Measurements from ENCODE around the gene LPCAT2. TPM values are rescaled to one million over a fixed set of nuclear protein-coding genes. Genes with fewer than 3 reads are reported as not detected.

LPCAT2 gene
- total and polyA plus RNA-seq, 7 donors: 1.0 to 4.3 (median 2.1) TPM

DNA sequence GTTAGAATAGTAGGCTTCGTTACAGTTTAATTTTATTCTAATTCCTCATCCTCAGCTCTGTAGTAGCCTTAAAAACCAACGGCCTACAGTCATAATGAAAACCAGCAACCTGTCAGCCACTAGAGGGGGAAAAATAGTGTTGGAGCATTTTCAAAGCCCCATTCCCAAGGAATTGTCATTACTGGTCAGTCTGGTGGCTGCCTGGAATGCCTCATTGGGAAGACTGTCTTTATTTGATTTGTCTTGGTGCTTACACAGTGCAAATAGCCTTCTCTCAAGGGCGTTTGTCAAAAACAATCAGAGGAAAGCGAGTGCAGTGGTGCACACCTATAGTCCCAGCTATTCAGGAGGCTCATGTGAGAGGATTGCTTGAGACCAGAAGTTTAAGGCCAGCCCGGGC is 4.7 kb downstream of the LPCAT2 start:
- Histone ChIP-seq H3K9me3 (peaks cover 5% of the 10 kb centered on the region), H3K4me3 (no peak overlapping the region), H3K27me3 (ENCODE audit: insufficient read depth in 3 of 3, low read length in 2 of 3) (no peaks in the 10 kb centered on the region), H3K27ac (no peak overlapping the region), H3K36me3 (ENCODE audit: insufficient read depth in 1 of 2, low read depth in 1 of 2) (no peaks in the 10 kb centered on the region), H3K4me1 (no peaks in the 10 kb centered on the region)
- 77 to 82% (median 80%) methylated on average over 5 of the region's 5 CpGs for WGBS, 3 donors
- intact Hi-C loops (cut with DNase I): no loop called here
- DNase-seq (no peak), ATAC-seq (no peak)
- TF ChIP-seq, protein P1, sequence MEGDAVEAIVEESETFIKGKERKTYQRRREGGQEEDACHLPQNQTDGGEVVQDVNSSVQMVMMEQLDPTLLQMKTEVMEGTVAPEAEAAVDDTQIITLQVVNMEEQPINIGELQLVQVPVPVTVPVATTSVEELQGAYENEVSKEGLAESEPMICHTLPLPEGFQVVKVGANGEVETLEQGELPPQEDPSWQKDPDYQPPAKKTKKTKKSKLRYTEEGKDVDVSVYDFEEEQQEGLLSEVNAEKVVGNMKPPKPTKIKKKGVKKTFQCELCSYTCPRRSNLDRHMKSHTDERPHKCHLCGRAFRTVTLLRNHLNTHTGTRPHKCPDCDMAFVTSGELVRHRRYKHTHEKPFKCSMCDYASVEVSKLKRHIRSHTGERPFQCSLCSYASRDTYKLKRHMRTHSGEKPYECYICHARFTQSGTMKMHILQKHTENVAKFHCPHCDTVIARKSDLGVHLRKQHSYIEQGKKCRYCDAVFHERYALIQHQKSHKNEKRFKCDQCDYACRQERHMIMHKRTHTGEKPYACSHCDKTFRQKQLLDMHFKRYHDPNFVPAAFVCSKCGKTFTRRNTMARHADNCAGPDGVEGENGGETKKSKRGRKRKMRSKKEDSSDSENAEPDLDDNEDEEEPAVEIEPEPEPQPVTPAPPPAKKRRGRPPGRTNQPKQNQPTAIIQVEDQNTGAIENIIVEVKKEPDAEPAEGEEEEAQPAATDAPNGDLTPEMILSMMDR (IDR thresholded peaks at IDR 0.05): no peak

DNA sequence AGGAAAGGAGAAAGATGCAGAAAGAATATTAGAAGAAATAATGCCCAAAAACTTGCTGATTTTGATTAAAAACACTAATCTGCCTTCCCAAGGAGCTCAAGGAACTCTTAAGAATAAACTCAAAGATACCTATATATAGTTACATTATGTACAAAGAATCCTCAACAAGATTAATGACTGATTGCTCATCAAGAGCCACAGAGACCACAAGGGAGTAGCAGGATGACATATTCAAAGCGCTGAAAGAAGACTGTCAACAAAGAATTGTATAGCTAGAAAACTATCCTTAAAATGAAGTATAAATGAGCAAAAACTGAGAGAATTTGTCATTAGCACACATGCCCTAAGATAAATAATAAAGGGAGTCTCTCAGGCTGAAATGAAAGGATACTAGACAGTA is 6.2 kb downstream of the LPCAT2 start:
- intact Hi-C loops (cut with DNase I): no loop called here
- Histone ChIP-seq H3K4me3 (no peak overlapping the region), H3K4me1 (no peaks in the 10 kb centered on the region), H3K9me3 (peaks cover 5% of the 10 kb centered on the region), H3K27me3 (ENCODE audit: insufficient read depth in 3 of 3, low read length in 2 of 3) (no peaks in the 10 kb centered on the region), H3K36me3 (ENCODE audit: insufficient read depth in 1 of 2, low read depth in 1 of 2) (no peaks in the 10 kb centered on the region), H3K27ac (no peak overlapping the region)
- no peak for DNase-seq
- 96 to 100% (median 97%) methylated on average over 1 of the region's 1 CpG for WGBS, 3 donors
- ATAC-seq: no peak
- TF ChIP-seq, protein P1 (IDR thresholded peaks at IDR 0.05): no peak

DNA sequence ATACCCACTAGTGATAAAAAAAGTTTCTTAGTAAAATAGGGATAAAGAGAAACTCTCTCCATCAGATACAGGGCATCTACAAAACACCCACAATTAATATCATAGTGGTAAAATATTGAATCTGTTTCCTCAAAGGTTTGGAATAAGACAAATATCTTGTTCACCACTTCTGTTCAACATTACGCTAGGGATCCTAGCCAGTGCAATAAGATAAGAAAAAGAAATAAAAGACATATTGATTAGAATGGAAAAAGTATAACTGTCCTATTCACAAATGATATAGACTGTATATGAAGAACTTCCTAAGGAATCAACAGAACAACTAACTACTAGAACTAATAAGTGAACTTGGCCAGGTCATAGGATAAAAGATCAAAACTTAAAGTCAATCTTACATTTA is 12.9 kb downstream of the LPCAT2 start:
- TF ChIP-seq, protein P1 (IDR thresholded peaks at IDR 0.05): no peak
- no peak for DNase-seq
- intact Hi-C loops (cut with DNase I): no loop called here
- no peaks in the 10 kb centered on the region for H3K36me3 ChIP-seq (ENCODE audit: insufficient read depth in 1 of 2, low read depth in 1 of 2)
- no peak overlapping the region for H3K4me3 ChIP-seq
- no peak for ATAC-seq
- peaks cover 13% of the 10 kb centered on the region for H3K9me3 ChIP-seq
- WGBS, 3 donors: 0 to 43% (median 0%) methylated on average over 1 of the region's 1 CpG
- H3K27ac ChIP-seq: no peak overlapping the region
- H3K4me1 ChIP-seq: no peaks in the 10 kb centered on the region
- H3K27me3 ChIP-seq (ENCODE audit: insufficient read depth in 3 of 3, low read length in 2 of 3): no peaks in the 10 kb centered on the region

DNA sequence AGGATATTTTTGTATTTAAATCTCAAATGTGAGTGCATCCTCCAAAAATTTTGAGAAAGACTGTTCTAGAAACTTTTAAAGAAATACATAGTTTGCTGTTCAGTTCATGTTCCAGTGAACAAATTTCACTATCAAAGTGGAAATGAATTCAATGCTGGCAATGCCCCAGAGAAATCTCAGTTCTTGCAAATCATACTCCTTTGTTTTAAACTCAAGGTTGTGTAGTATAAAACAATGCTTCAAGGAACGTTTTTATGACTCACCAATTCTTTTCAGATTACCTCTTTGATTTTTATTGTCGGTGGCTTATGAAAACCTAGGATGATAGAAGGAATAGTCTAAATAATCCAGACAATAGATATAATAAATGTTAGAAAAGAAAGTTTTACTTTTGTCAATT is 17.6 kb downstream of the LPCAT2 start:
- TF ChIP-seq, protein P1 (IDR thresholded peaks at IDR 0.05): no peak
- Histone ChIP-seq H3K4me1 (no peaks in the 10 kb centered on the region), H3K9me3 (peaks cover 13% of the 10 kb centered on the region), H3K4me3 (no peak overlapping the region), H3K36me3 (ENCODE audit: insufficient read depth in 1 of 2, low read depth in 1 of 2) (no peaks in the 10 kb centered on the region), H3K27ac (no peak overlapping the region), H3K27me3 (ENCODE audit: insufficient read depth in 3 of 3, low read length in 2 of 3) (no peaks in the 10 kb centered on the region)
- WGBS, 3 donors: 39 to 42% (median 42%) methylated on average over 2 of the region's 2 CpGs
- intact Hi-C loops (cut with DNase I): no loop called here
- DNase-seq (no peak), ATAC-seq (no peak)

DNA sequence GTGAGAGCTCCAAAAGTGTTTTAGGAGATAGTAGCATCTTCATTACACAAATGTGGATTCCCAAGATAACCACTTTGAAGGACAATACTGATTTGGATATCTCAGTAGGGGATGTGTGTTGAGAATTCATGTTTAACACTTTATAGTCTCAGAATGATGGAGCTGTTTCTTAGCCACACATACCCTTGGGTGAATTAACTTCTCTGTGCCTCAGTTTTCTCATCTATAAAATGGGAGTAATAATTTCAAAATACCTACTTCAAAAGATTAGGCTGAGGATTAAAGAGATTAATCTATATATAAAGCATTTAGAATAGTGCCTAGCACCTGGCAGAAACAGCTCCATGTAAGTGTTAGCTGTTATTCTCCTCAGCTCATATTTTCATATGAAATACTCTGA is 19.0 kb downstream of the LPCAT2 start:
- Histone ChIP-seq H3K36me3 (ENCODE audit: insufficient read depth in 1 of 2, low read depth in 1 of 2) (no peaks in the 10 kb centered on the region), H3K27ac (no peak overlapping the region), H3K4me1 (no peaks in the 10 kb centered on the region), H3K4me3 (no peak overlapping the region), H3K27me3 (ENCODE audit: insufficient read depth in 3 of 3, low read length in 2 of 3) (no peaks in the 10 kb centered on the region), H3K9me3 (peaks cover 3% of the 10 kb centered on the region)
- TF ChIP-seq, protein P1 (IDR thresholded peaks at IDR 0.05): no peak
- intact Hi-C loops (cut with DNase I): no loop called here
- ATAC-seq: no peak
- no peak for DNase-seq
